GM21786 (cell line): ENCODE measurements around the gene MFSD2A.
A peak's percentile ranks its signal among the peaks of the same experiment; 100 is the strongest.
"Not testable (repeated sequence)": the region's sequence is repeated elsewhere in the genome, so short reads cannot be mapped to it uniquely, and the experiment has no call there.

Experiments used
- ATAC-seq: cut with Tn5 transposase; IDR thresholded peaks from one replicate; pipeline ENCODE4 v1.9.1; 2021; ENCODE audit not compliant: unreplicated experiment

MFSD2A gene

DNA sequence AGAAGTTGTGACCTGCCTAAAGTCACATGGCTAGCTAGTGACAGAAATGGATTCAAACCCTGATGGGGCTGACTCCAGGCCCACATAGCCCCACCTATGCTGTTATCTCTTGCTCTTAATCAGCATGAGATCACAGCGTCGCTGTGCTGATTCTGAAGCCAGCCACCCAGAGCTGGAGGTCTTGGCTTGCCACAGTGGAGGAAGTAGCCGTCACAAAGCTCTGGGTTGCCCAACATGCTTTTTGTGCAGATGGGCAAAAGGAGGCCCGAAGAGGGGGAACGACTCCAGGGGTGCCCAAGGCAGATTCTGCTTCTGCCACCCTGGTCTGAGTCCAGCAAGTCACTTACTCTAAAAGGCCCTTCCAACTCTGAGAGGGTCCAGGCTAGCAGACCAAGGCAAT lies 14.7 kb upstream of the MFSD2A start:
- ATAC-seq = no peak

DNA sequence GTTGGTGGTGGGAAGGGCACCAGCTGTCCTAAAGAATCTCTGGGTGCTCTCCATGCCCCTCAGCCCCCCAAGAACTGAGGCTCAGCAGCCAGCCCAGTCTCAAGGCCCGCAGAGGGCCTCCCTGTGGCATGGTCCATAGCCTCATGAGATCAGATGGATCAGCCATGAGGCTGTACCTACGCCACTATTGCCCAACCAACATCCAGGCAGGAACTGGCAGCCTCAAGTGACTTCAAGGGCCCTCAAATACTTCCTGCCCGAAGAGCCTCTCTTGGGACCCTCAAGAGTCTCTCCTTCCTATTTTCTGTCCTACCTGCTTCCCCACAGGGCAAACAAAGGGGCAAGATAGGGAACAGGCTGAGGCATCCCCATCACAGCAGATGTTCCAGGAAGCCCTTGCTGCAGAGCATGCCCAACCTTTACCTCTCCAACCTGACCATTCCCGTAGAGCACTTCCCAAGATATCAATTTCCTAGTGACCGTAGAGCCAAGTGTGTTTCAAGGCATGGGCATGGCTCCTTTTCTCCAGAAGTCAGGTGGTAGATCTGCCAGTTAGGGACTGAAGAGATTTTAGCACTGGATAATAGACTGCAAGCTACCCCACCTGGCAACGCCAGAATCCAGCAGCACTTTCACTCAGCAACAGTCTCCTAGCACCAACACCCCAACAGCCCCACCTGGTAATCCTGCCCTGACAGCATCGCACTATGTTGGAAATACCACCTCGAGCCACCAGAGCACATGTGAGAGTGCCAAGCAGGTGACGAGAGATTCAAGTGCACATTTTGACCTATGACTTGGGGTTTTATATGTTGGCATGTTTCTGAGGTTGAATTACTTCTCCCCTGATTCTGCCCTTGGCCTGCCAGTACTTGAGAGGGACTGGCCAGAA lies 13.7 kb upstream of the MFSD2A start:
- no peak for ATAC-seq

DNA sequence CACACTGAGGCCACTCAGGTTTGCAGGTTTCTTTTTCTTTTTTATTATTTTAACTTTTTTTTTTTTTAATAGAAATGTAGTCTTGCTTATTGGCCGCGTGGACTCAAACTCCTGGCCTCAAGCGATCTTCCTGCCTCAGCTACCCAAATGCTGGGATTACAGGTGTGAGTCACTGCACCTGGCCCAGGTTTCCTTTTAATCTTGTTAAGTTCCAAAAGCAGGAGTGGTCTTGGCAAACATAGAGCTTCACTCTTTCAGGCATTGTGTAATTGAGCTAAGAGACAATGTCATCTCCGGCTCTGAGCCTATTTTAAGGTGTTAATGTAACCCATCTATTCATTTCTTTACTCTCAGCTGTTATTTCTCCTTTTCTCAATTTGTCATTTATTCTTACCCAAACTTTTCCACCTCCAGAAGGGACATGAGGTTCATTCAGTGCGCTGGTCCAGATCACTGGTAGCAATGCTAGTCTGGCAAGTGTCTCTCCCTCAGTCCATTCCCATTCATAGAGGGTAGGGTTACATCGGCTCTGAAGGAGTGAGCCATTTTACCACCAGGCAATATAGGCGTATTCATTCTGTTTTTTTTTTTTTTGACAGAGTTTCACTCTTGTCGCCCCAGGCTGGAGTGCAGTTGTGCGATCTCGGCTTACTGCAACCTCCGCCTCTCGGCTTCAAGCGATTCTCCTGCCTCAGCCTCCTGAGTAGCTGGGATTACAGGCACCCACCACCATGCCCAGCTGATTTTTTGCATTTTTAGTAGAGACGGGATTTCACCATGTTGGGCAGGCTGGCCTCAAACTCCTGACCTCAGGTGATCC lies 11.3 kb upstream of the MFSD2A start:
- no peak for ATAC-seq

DNA sequence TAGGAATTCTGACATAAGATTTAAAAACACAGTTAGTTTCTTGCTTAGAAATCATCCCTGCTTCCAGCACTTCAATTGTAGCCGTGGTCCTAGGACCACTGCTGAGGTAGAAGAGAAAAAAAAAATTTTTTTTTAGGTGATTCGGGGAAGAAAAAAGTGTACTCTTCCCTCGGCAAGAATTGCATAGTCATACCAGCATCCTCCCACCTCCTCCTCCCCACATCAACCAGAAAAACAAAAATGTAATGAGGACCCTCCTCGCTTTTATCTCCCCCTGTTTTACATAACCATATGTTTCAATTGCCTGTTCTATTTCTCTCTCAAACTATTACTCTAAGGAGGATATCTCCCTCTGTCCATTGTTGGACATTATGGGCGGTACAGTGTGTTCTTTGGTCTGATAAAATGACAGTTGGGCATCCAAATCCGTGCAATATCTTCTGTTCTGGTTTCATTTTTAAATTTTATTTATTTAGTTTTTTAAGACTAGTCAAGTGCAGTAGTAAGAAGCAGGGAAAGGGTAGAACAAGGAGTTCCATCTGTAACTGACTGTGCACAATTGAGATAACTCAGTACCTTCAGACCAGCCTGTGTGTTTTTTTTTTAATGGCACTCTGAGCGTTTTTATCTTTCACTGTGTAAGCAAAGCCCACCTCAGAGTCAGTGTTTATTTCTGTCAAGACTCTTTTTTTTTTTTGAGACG lies 10.4 kb upstream of the MFSD2A start:
- ATAC-seq = no peak

DNA sequence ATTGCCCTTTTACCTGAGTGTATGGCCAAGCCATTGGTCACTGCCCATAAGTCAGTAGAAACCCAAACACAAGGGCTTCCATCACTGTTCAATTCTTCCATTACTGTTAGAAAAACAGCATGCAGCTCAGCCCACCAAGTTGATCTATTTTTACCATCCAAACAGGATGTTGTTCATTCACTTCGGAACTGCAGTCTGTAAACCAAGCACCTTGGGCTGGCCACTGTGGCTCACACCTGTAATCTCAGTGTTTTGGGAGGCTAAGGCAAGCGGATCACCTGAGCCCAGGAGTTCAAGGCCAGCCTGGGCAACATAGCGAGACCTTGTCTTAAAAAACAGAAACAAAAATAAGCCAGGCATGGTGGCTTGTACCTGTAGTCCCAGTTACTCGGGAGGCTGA lies 8.7 kb upstream of the MFSD2A start:
- no peak for ATAC-seq

DNA sequence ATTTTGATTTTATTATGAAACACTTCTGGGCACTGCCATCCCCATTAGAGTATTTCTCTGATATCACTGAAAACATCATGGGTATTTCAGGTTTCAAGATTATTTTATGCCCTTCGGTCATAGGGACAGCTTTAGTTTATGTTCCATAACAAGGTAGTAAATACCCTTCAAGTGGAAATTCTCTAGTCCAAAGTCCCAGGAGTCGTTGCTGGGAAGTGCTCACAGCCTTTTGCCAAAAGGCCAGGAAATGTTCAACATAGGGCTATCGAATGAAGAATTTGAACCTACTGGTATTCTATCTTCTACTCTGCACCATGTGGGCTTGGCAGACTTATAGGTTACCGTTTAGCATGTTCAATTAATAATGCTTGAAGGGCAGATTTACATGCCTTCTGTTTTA lies 7.7 kb upstream of the MFSD2A start:
- ATAC-seq = no peak

GRCh38 chr1:39949891-39950290 lies 5.1 kb upstream of the MFSD2A start:
- ATAC-seq = no peak

GRCh38 chr1:39951926-39952325 lies 3.0 kb upstream of the MFSD2A start:
- ATAC-seq = no peak

GRCh38 chr1:39952359-39953110 lies 2.4 kb upstream of the MFSD2A start:
- ATAC-seq = no peak

DNA sequence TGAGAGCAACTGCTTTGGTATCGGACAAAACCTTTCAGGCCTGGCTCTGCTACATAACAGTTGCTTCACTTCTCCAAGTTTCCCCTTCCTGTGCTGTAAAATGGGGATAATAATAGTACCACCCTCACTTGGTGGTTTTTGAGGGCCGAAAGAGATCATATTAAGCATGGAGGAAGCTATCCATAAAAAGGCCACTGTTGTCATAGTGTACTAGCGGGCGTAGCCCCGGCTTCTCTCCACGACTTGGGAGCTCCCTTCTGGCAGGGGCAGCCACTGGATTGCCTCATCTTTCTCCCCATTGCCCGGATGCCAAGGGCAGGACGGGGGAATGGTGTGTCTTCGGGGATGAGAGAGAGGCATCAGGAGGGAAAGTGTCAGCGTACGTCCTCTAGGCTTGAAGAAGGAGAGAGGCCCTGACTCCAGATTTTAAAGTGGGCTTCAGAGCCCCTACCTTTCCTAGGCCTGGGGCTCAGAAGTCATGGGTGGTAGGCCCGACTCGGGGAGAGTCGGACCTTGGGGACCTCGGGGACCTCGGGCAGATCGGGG lies 548 bp upstream of the MFSD2A start:
- ATAC-seq = no peak

DNA sequence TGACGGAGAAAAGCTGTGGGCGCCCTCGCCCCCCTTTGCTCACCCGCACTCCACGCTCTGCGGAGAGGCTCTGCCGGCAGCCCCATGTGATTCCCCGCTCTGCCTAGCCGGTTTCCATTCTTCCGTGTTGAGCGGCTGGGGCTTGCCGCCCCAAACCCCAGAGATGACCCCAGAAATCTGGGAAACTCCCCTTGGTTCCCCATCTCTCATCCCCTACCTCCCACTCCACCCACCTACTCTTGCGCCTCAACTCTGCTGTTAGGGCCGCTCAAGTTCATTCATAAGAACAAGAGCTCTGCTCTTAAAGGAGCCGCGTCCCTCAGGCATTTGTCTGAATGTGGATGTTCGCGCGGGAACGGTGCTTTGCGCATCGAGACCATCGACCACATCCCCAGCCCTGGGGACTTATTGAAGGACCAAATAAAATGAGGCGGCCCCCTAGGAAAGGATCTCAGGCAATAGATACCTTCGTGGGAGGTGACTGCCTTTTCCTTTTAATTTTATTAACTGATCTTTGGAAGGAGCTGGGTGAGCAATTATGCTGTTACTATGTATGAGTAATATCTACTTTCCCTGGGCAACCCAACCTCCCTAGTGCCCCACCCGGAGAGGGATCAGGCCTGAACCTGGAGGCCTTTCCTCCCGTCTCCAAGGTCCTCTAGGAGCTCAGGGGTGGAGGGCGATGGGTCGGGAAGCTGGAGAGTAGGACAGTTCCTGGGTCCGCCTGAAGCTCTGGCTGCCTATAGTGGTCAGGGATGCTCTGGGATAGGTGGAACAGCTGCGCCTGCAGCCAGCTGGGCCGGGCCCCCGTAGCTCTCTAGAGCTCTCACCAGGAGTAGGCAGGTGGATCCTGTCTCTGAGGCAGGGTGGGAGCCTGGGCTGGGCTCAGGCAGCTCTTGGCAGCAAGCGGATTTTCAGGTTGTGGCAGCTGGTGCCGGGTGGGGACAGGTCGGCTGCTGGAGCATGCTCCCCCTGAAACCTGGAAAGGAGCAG lies 898 bp downstream of the MFSD2A start:
- peak; percentile 20 for ATAC-seq

GRCh38 chr1:39957299-39958015 lies 2.5 kb downstream of the MFSD2A start:
- no peak for ATAC-seq

DNA sequence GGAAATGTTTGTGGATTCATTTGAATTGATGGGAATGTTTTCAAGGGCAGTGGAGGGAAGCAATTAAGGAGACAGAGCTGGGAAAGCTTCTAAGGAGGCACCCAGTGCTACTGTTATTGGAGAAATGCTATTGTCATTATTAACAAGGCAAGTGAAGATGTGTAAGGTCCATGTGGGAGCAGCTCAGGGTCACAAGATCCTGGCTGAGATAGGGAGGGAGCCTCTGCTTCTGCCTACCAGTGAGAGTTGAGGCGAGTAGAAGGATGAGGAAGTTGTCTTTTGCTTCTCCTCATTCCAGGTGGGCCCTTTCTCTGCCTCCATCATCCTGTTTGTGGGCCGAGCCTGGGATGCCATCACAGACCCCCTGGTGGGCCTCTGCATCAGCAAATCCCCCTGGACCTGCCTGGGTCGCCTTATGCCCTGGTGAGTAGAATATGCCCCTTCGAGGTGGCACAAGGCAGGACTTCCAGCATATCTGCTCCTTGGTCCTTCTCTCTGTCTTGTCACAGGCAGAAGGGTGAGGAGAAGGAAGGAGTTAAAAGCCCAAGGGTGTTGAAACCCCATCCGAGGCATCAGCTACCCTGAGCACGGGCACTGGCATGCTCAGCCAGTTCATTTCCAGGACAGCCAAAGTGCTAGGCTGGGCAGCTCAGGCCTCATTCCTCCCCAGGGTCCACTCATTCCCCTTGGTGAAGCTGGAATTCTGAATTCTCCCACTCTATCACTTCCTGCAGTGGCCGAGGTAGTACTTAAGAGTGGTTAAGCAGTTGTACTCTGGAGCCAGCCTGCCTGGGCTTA lies 3.7 kb downstream of the MFSD2A start:
- no peak for ATAC-seq

- ATAC-seq = no peak
Observed at GRCh38 chr1:39959651-39960333, 4.8 kb downstream of the MFSD2A start.

DNA sequence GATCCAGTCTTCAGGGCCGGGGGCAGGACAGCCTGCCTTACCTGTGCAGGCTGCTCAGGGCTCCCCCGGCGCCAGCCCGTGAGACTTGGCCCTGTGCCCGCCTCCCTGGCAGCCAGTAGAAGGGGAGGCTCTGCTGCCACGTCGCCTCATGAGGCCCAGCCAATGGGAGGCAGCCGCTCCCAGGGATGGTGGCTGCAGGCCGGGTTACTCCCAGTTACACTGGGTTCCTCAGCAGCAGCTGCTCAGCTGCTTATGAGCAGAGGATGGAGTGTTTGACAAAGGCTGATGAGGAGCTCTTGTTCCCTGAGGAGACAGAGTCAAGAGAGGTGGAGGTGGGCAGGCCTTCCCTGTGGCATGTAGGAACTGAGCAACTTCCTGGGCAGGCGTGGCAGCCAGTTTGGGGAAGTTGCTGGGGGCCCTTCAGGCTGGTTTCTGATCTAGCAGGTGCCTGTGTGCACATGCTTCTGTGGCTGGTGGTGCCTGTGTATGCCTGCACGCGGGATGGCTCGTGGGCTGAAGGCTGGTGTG lies 5.5 kb downstream of the MFSD2A start:
- ATAC-seq = peak; percentile 60

DNA sequence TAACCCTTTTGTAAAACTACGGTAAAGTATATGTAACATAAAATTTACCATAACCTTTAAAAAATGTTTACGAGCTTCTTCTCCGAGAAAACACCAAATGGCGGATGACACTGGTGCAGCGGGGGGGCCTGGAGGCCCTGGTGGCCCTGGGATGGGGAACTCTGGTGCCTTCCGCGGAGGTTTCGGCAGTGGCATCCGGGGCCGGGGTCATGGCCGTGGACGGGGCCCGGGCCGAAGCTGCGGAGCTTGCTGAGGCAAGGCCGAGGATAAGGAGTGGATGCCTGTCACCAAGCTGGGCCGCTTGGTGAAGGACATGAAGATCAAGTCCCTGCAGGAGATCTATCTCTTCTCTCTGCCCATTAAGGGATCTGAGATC lies 7.5 kb downstream of the MFSD2A start:
- ATAC-seq = no peak

- ATAC-seq = not testable (repeated sequence)
Observed at GRCh38 chr1:39962964-39963363, 8.0 kb downstream of the MFSD2A start.
